Measurements from ENCODE around the gene ZDHHC14. TPM values are rescaled to one million over a fixed set of nuclear protein-coding genes. Genes with fewer than 3 reads are reported as not detected.
"Not testable (repeated sequence)": the region's sequence is repeated elsewhere in the genome, so short reads cannot be mapped to it uniquely, and the experiment has no call there.

Gene ZDHHC14
- total RNA-seq, 3 donors from 2014 or later = 5.6 to 6.0 (median 5.7) TPM

- no peaks in the 10 kb centered on the region for H3K4me1 Mint-ChIP-seq (ENCODE audit: low read depth)
- H3K4me3 Mint-ChIP-seq = no peak overlapping the region
- DNase-seq (no peak), ATAC-seq (no peak)
- no peaks in the 10 kb centered on the region for H3K9me3 Mint-ChIP-seq
- no peaks in the 10 kb centered on the region for H3K36me3 Mint-ChIP-seq (ENCODE audit: insufficient read depth)
- H3K27me3 Mint-ChIP-seq (ENCODE audit: low read depth) = no peaks in the 10 kb centered on the region
Measured at GRCh38 chr6:157406661-157407060, 25.7 kb downstream of the ZDHHC14 start.

- Mint-ChIP-seq H3K36me3 (ENCODE audit: insufficient read depth) (no peaks in the 10 kb centered on the region), H3K4me3 (no peak overlapping the region), H3K27me3 (ENCODE audit: low read depth) (no peaks in the 10 kb centered on the region), H3K9me3 (no peaks in the 10 kb centered on the region), H3K4me1 (ENCODE audit: low read depth) (no peaks in the 10 kb centered on the region)
- no peak for DNase-seq
- ATAC-seq = no peak
Measured at GRCh38 chr6:157407646-157408045, 26.7 kb downstream of the ZDHHC14 start.

- not testable (repeated sequence) for H3K9me3 Mint-ChIP-seq; H3K4me3 Mint-ChIP-seq; DNase-seq; H3K36me3 Mint-ChIP-seq (ENCODE audit: insufficient read depth); H3K27me3 Mint-ChIP-seq (ENCODE audit: low read depth); H3K4me1 Mint-ChIP-seq (ENCODE audit: low read depth); ATAC-seq
Measured at GRCh38 chr6:157408427-157408826, 27.4 kb downstream of the ZDHHC14 start.

GRCh38 chr6:157410045-157410444, 29.1 kb downstream of the ZDHHC14 start:
- Mint-ChIP-seq H3K36me3 (ENCODE audit: insufficient read depth) (no peaks in the 10 kb centered on the region), H3K27me3 (ENCODE audit: low read depth) (no peaks in the 10 kb centered on the region), H3K9me3 (no peaks in the 10 kb centered on the region), H3K4me1 (ENCODE audit: low read depth) (no peaks in the 10 kb centered on the region), H3K4me3 (no peak overlapping the region)
- no peak for ATAC-seq
- no peak for DNase-seq

- Mint-ChIP-seq H3K4me1 (ENCODE audit: low read depth) (no peaks in the 10 kb centered on the region), H3K9me3 (no peaks in the 10 kb centered on the region), H3K36me3 (ENCODE audit: insufficient read depth) (no peaks in the 10 kb centered on the region), H3K4me3 (no peak overlapping the region), H3K27me3 (ENCODE audit: low read depth) (no peaks in the 10 kb centered on the region)
- no peak for DNase-seq
- ATAC-seq = no peak
Measured at GRCh38 chr6:157411368-157411767, 30.4 kb downstream of the ZDHHC14 start.

GRCh38 chr6:157412791-157413190, 31.8 kb downstream of the ZDHHC14 start:
- H3K4me3 Mint-ChIP-seq = no peak overlapping the region
- H3K9me3 Mint-ChIP-seq = no peaks in the 10 kb centered on the region
- no peaks in the 10 kb centered on the region for H3K36me3 Mint-ChIP-seq (ENCODE audit: insufficient read depth)
- no peaks in the 10 kb centered on the region for H3K27me3 Mint-ChIP-seq (ENCODE audit: low read depth)
- DNase-seq (no peak), ATAC-seq (no peak)
- H3K4me1 Mint-ChIP-seq (ENCODE audit: low read depth) = no peaks in the 10 kb centered on the region

GRCh38 chr6:157420497-157420896, 39.5 kb downstream of the ZDHHC14 start:
- DNase-seq = no peak
- no peak for ATAC-seq
- no peaks in the 10 kb centered on the region for H3K4me1 Mint-ChIP-seq (ENCODE audit: low read depth)
- H3K4me3 Mint-ChIP-seq = no peak overlapping the region
- H3K9me3 Mint-ChIP-seq = no peaks in the 10 kb centered on the region
- no peaks in the 10 kb centered on the region for H3K27me3 Mint-ChIP-seq (ENCODE audit: low read depth)
- H3K36me3 Mint-ChIP-seq (ENCODE audit: insufficient read depth) = no peaks in the 10 kb centered on the region

- no peaks in the 10 kb centered on the region for H3K9me3 Mint-ChIP-seq
- H3K4me3 Mint-ChIP-seq = no peak overlapping the region
Measured at GRCh38 chr6:157424491-157425020, 43.6 kb downstream of the ZDHHC14 start.

GRCh38 chr6:157427969-157428368, 47.0 kb downstream of the ZDHHC14 start:
- DNase-seq (no peak), ATAC-seq (no peak)
- H3K27me3 Mint-ChIP-seq (ENCODE audit: low read depth) = peaks cover 12% of the 10 kb centered on the region
- no peaks in the 10 kb centered on the region for H3K36me3 Mint-ChIP-seq (ENCODE audit: insufficient read depth)
- peaks cover 32% of the 10 kb centered on the region for H3K4me1 Mint-ChIP-seq (ENCODE audit: low read depth)
- no peak overlapping the region for H3K4me3 Mint-ChIP-seq
- no peaks in the 10 kb centered on the region for H3K9me3 Mint-ChIP-seq

More at GRCh38 chr6:157424491-157425020, 43.6 kb downstream of the ZDHHC14 start:
- peaks cover 21% of the 10 kb centered on the region for H3K4me1 Mint-ChIP-seq (ENCODE audit: low read depth)
- peaks cover 12% of the 10 kb centered on the region for H3K27me3 Mint-ChIP-seq (ENCODE audit: low read depth)
- no peak for DNase-seq
- ATAC-seq = no peak
- H3K36me3 Mint-ChIP-seq (ENCODE audit: insufficient read depth) = no peaks in the 10 kb centered on the region

GRCh38 chr6:157428427-157429202, 47.6 kb downstream of the ZDHHC14 start:
- no peaks in the 10 kb centered on the region for H3K36me3 Mint-ChIP-seq (ENCODE audit: insufficient read depth)
- ATAC-seq (peak; percentile 88 to 89), DNase-seq (peak; percentile 38)
- no peak overlapping the region for H3K4me3 Mint-ChIP-seq
- H3K9me3 Mint-ChIP-seq = no peaks in the 10 kb centered on the region
- peaks cover 32% of the 10 kb centered on the region for H3K4me1 Mint-ChIP-seq (ENCODE audit: low read depth)
- peaks cover 12% of the 10 kb centered on the region for H3K27me3 Mint-ChIP-seq (ENCODE audit: low read depth)

GRCh38 chr6:157429248-157429647, 48.3 kb downstream of the ZDHHC14 start:
- Mint-ChIP-seq H3K36me3 (ENCODE audit: insufficient read depth) (no peaks in the 10 kb centered on the region), H3K4me1 (ENCODE audit: low read depth) (peaks cover 32% of the 10 kb centered on the region), H3K9me3 (no peaks in the 10 kb centered on the region), H3K4me3 (no peak overlapping the region), H3K27me3 (ENCODE audit: low read depth) (peaks cover 12% of the 10 kb centered on the region)
- ATAC-seq (peak; percentile 61 to 64), DNase-seq (no peak)

- no peak overlapping the region for H3K4me3 Mint-ChIP-seq
- H3K9me3 Mint-ChIP-seq = no peaks in the 10 kb centered on the region
- H3K27me3 Mint-ChIP-seq (ENCODE audit: low read depth) = peaks cover 12% of the 10 kb centered on the region
- H3K36me3 Mint-ChIP-seq (ENCODE audit: insufficient read depth) = no peaks in the 10 kb centered on the region
- DNase-seq = no peak
- no peak for ATAC-seq
- H3K4me1 Mint-ChIP-seq (ENCODE audit: low read depth) = peaks cover 32% of the 10 kb centered on the region
Measured at GRCh38 chr6:157430834-157431233, 49.8 kb downstream of the ZDHHC14 start.

GRCh38 chr6:157432231-157432891, 51.4 kb downstream of the ZDHHC14 start:
- DNase-seq (no peak), ATAC-seq (no peak)
- Mint-ChIP-seq H3K27me3 (ENCODE audit: low read depth) (peaks cover under 1% of the 10 kb centered on the region), H3K4me3 (no peak overlapping the region), H3K4me1 (ENCODE audit: low read depth) (peaks cover 29% of the 10 kb centered on the region), H3K9me3 (no peaks in the 10 kb centered on the region), H3K36me3 (ENCODE audit: insufficient read depth) (no peaks in the 10 kb centered on the region)

- Mint-ChIP-seq H3K36me3 (ENCODE audit: insufficient read depth) (no peaks in the 10 kb centered on the region), H3K4me3 (no peak overlapping the region)
Measured at GRCh38 chr6:157432892-157433265, 51.9 kb downstream of the ZDHHC14 start.

GRCh38 chr6:157433678-157434081, 52.7 kb downstream of the ZDHHC14 start:
- DNase-seq = no peak
- peaks cover 18% of the 10 kb centered on the region for H3K4me1 Mint-ChIP-seq (ENCODE audit: low read depth)
- no peaks in the 10 kb centered on the region for H3K9me3 Mint-ChIP-seq
- no peak overlapping the region for H3K4me3 Mint-ChIP-seq
- no peak for ATAC-seq
- H3K36me3 Mint-ChIP-seq (ENCODE audit: insufficient read depth) = no peaks in the 10 kb centered on the region
- no peaks in the 10 kb centered on the region for H3K27me3 Mint-ChIP-seq (ENCODE audit: low read depth)

More at GRCh38 chr6:157432892-157433265, 51.9 kb downstream of the ZDHHC14 start:
- DNase-seq (no peak), ATAC-seq (no peak)
- Mint-ChIP-seq H3K4me1 (ENCODE audit: low read depth) (peaks cover 25% of the 10 kb centered on the region), H3K9me3 (no peaks in the 10 kb centered on the region), H3K27me3 (ENCODE audit: low read depth) (no peaks in the 10 kb centered on the region)

Measured in activated T-cell treated with anti-CD3 and anti-CD28 coated beads, Interleukin-2, amount 50 U/mL, for 4 hours (primary cell).